Measurements from ENCODE around the gene AHR. TPM values are rescaled to one million over a fixed set of nuclear protein-coding genes. Genes with fewer than 3 reads are reported as not detected.

The AHR gene
- total RNA-seq, 1 donor from 2014 or later = 49.7 TPM

- TF ChIP-seq CTCF (IDR thresholded peaks at IDR 0.05; ENCODE audit: unreplicated experiment) = no peak
- Mint-ChIP-seq H3K27me3 (ENCODE audit: low read depth) (no peaks in the 10 kb centered on the region), H3K9me3 (no peaks in the 10 kb centered on the region), H3K4me3 (no peak overlapping the region), H3K4me1 (no peaks in the 10 kb centered on the region), H3K27ac (no peak overlapping the region), H3K36me3 (peaks cover 31% of the 10 kb centered on the region)
- no peak for DNase-seq (ENCODE audit: low spot score in 2 of 2, unreplicated experiment in 2 of 2)
These were observed 30.2 kb downstream of the AHR start for GRCh38 chr7:17328641-17329040.

DNA sequence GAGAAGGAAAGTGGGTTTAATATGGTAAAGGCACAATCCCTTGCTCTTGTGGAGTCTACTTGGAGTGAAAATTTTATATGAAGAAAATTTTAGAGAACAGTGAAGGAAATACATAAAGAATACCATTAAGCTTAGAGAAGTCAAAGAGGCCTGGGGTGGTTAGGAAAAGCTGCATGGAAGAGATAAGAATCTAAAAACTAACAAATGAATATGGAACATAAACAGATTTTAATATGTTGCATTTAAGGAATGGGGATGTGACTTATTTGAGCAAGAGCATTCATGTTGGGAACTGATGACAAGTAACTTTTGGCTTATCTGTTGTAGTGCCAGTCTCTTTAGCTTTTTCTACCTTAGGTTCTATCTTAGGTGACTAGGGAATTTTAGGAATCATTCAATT is 31.0 kb downstream of the AHR start:
- TF ChIP-seq CTCF (IDR thresholded peaks at IDR 0.05; ENCODE audit: unreplicated experiment) = no peak
- Mint-ChIP-seq H3K4me3 (no peak overlapping the region), H3K36me3 (peaks cover 35% of the 10 kb centered on the region), H3K9me3 (no peaks in the 10 kb centered on the region), H3K27me3 (ENCODE audit: low read depth) (no peaks in the 10 kb centered on the region), H3K27ac (no peak overlapping the region), H3K4me1 (no peaks in the 10 kb centered on the region)
- DNase-seq (ENCODE audit: low spot score in 2 of 2, unreplicated experiment in 2 of 2) = no peak

DNA sequence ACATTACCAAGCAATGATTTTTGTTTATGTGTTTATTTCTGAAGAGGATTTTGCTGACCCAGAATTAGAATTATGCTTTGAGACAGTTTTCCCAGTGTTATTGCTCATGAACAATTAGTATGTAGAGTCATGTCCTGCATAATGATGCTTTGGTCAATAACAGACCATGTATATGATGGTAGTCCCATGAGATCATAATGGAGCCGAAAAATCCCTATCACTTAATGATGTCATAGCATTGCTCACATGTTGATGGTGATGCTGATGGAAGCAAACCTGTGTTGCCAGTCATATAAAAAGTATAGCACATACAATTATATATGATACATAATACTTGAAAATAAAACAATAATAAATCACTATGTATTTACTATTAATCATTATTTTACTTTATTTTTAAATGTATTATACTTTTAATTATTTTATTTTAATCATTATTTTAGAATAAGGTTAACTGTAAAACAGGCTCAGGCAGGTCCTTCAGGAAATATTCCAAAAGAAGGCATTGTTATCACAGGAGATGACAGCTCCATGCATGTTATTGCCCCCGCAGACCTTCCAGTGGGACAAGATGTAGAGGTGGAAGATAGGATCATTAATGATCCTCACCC is 33.5 kb downstream of the AHR start:
- no peaks in the 10 kb centered on the region for H3K4me1 Mint-ChIP-seq

DNA sequence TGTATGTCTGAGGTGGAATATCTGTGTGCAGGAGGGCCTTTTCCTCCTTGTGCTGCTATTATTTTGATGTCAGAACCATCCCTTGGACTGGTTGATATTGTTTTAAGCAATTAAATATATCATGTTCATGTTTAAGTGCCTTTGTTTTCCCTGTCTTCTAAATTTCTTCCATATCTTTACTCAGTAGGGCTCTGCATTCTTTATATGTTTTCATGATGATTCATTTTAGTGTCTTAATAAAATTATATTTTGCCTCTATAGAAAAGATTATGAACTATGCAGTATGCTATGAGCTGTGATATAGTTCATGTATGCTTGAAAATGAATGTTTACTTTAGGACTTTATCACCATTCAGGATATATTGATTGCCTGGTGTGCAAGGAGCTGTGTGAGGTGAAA is 34.8 kb downstream of the AHR start:
- H3K4me3 Mint-ChIP-seq = no peak overlapping the region
- no peak overlapping the region for H3K27ac Mint-ChIP-seq
- no peak for TF ChIP-seq CTCF (IDR thresholded peaks at IDR 0.05; ENCODE audit: unreplicated experiment)
- peaks cover 4% of the 10 kb centered on the region for H3K9me3 Mint-ChIP-seq
- no peak for DNase-seq (ENCODE audit: low spot score in 2 of 2, unreplicated experiment in 2 of 2)
- no peaks in the 10 kb centered on the region for H3K27me3 Mint-ChIP-seq (ENCODE audit: low read depth)
- no peaks in the 10 kb centered on the region for H3K4me1 Mint-ChIP-seq
- peaks cover 28% of the 10 kb centered on the region for H3K36me3 Mint-ChIP-seq

More for the DNA sequence above, 33.5 kb downstream of the AHR start:
- Mint-ChIP-seq H3K36me3 (peaks cover 28% of the 10 kb centered on the region), H3K9me3 (no peaks in the 10 kb centered on the region), H3K27me3 (ENCODE audit: low read depth) (no peaks in the 10 kb centered on the region), H3K27ac (no peak overlapping the region), H3K4me3 (no peak overlapping the region)
- TF ChIP-seq CTCF (IDR thresholded peaks at IDR 0.05; ENCODE audit: unreplicated experiment) = no peak
- no peak for DNase-seq (ENCODE audit: low spot score in 2 of 2, unreplicated experiment in 2 of 2)

GRCh38 chr7:17336168-17336567 is 37.7 kb downstream of the AHR start:
- H3K27me3 Mint-ChIP-seq (ENCODE audit: low read depth) = no peaks in the 10 kb centered on the region
- TF ChIP-seq CTCF (IDR thresholded peaks at IDR 0.05; ENCODE audit: unreplicated experiment) = no peak
- no peak overlapping the region for H3K4me3 Mint-ChIP-seq
- peaks cover 4% of the 10 kb centered on the region for H3K9me3 Mint-ChIP-seq
- H3K27ac Mint-ChIP-seq = no peak overlapping the region
- DNase-seq (ENCODE audit: low spot score in 2 of 2, unreplicated experiment in 2 of 2) = no peak
- H3K36me3 Mint-ChIP-seq = peaks cover 28% of the 10 kb centered on the region
- H3K4me1 Mint-ChIP-seq = no peaks in the 10 kb centered on the region

- H3K27ac Mint-ChIP-seq = no peak overlapping the region
- no peak overlapping the region for H3K4me3 Mint-ChIP-seq
- DNase-seq (ENCODE audit: low spot score in 2 of 2, unreplicated experiment in 2 of 2) = no peak
- H3K9me3 Mint-ChIP-seq = peaks cover 4% of the 10 kb centered on the region
- H3K27me3 Mint-ChIP-seq (ENCODE audit: low read depth) = no peaks in the 10 kb centered on the region
- TF ChIP-seq CTCF (IDR thresholded peaks at IDR 0.05; ENCODE audit: unreplicated experiment) = no peak
- H3K4me1 Mint-ChIP-seq = no peaks in the 10 kb centered on the region
- peaks cover 26% of the 10 kb centered on the region for H3K36me3 Mint-ChIP-seq
These were observed 40.7 kb downstream of the AHR start for GRCh38 chr7:17339139-17339538.

Data from mesothelial cell of epicardium (in vitro differentiated cells).